ENCODE results near the gene MSANTD3.
"Not testable (repeated sequence)": the region's sequence is repeated elsewhere in the genome, so short reads cannot be mapped to it uniquely, and the experiment has no call there.

Gene MSANTD3

GRCh38 chr9:100430286-100430940 is 3.5 kb downstream of the MSANTD3 start:
- DNase-seq, result no peak

DNA sequence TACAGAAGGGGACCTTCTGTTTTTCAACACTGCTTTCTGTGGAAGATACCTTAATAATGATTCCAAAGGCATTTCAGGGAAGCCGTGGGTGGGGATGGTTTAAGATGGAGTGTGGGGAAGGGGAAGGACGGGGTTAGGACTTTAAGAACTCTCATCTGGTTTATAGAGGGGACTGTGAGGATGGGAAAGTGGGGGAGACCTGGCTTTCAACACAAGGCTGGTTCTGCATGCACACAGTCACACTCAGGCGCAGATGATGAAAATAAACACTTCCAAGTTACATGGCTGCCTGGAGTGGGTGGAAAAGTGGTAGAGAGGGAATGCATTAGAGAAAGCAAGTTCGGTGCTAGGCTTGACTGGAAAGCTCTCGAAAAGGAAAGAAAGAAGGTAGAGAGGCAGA is 4.9 kb downstream of the MSANTD3 start:
- DNase-seq, result no peak

DNA sequence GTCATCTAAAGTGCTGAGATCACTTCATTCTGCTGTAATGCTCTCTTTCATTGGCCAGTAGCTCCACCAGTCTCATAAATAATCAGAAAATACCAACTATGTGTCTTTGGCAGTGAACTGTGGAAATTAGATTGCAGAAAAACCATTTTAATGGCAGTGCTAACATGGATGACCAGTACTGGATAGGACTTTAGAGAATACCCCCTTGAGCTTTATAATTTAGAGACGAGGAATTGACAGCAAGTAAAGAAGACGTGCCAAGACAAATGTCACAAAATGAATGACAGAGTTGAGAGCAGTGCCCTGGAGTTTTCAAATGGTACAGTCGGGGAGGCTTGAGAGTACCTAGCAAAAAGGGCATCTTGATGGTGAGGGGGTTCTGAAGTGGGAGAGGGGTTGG is 5.8 kb downstream of the MSANTD3 start:
- DNase-seq, result no peak

DNA sequence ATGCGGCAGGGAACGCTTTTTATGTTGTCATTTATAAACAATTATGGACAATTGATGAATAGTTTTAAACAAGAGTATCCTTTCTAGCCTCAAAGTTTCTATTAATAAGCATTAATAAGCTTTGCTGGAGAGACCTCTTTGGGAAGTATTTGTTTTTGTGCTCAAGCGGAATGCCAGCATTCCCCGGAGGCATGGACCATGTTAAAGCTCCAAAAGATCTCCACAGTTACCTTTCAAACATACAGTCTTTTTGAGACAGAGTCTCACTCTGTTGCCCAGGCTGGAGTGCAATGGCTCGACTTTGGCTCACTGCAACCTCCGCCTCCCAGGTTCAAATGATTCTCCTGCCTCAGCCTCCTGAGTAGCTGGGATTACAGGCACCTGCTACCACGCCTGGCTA is 9.6 kb downstream of the MSANTD3 start:
- DNase-seq, result no peak

DNA sequence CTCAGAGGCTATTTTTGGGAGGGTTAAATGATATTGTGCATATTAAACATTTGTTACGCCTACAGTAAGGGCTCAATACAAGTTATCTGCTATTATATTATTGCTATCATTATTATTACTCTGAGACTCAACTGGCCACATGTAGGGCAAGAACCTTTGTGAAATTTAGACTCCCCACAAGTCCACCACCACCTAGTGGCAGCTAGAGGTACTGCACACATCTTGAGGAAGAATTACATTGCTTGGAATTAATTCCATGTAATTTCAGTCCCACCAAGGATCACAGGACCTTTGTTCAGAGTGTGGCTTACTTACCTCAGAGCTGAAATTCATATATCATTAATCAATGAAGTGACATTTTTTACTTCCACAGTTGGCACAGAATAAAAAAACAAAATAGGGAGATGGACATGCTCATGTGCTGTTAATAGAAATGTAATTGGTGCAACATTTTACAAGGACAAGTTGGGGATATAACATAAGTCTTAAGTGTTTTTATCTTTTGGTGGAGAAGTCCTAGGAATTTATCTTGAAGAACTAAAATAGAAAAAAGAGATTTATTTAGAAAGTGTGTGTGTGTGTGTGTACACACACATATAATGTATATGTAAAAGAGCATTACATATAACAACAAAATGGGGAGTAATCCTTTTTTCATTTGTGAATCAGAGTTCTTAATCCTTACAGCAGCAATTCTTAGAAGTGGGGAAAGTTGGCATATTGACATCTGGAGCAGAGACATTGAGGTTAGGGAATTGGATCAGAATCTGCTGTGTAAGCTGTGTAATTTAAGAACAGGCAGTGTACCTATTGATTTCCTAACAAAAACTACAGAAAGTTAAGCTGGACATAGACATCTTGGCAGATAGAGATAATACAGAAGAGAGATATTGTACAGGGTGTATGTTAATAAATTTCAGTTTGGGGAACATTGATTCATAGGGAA is 11.2 kb downstream of the MSANTD3 start:
- DNase-seq, result peak; percentile 68

GRCh38 chr9:100440071-100440470 is 13.1 kb downstream of the MSANTD3 start:
- DNase-seq, result no peak

GRCh38 chr9:100440487-100440886 is 13.5 kb downstream of the MSANTD3 start:
- DNase-seq, result not testable (repeated sequence)

- no peak for DNase-seq
These were observed 15.0 kb downstream of the MSANTD3 start for GRCh38 chr9:100441911-100442361.

- DNase-seq, result no peak
These were observed 17.1 kb downstream of the MSANTD3 start for GRCh38 chr9:100443781-100444768.

GRCh38 chr9:100445161-100445902 is 18.4 kb downstream of the MSANTD3 start:
- no peak for DNase-seq

- no peak for DNase-seq
These were observed 19.1 kb downstream of the MSANTD3 start for GRCh38 chr9:100445903-100446549.

- no peak for DNase-seq
These were observed 20.1 kb downstream of the MSANTD3 start for GRCh38 chr9:100447041-100447440.

- no peak for DNase-seq
These were observed 21.3 kb downstream of the MSANTD3 start for GRCh38 chr9:100448266-100448665.

DNA sequence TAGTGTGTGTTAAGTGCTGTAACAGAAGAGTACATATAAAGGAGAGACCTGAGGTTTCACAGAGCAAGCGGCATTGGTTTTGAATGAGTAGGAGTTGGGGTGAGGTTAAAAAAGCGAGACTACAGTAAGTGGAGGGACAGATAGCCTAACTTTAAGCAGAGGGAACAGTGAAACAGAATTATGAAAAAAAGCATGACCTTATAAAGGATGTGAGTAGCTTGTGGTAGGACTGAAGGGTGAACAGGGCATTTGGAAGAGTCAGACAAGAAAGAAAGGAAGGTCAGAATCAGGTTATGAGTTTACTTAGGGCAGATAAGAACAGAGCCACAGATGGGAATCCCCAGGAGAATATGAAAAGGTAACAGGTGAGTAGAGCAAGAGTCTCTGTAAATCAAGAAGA is 22.5 kb downstream of the MSANTD3 start:
- no peak for DNase-seq

GRCh38 chr9:100452894-100453293 is 26.0 kb downstream of the MSANTD3 start:
- DNase-seq, result no peak

DNA sequence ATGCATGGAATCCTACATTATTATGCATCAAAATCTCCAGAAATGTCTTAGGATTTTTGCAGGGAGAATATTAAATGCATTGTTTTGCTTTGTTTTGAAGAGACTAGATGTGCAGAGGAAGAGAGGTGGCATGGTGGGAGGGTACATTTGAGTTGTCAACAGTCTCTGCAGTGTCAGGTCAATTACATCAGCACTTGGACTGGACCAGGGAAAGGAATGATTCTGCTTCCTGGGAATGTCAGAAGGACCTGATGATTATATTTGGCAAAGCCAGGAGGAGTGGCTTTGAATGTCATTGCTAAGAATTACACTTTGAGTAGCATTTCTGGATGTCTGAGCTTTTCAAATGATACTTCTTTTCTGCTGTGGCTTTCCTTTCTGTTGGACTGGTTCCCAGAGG is 28.5 kb downstream of the MSANTD3 start:
- DNase-seq, result no peak

GRCh38 chr9:100457517-100457916 is 30.6 kb downstream of the MSANTD3 start:
- no peak for DNase-seq

GRCh38 chr9:100459963-100460362 is 33.0 kb downstream of the MSANTD3 start:
- DNase-seq, result no peak

DNA sequence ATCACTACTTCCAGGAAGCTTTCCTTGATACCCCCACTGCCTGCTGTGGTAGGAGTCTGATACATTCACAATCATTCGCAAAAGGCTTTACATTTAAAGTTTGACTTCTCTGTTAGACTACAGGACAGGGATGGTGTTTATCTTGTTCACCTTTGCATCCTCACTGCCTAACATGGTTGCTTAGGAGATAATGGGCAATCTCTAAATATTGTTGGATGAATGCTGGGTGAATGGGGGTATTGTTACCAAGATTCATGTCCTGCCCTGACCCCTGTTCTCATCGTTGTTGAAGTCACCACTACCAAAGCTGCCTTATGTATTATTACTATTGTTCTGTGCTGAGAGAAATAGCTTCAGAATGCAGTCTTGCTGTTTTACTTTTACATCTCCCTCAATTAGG is 38.3 kb downstream of the MSANTD3 start:
- no peak for DNase-seq

DNA sequence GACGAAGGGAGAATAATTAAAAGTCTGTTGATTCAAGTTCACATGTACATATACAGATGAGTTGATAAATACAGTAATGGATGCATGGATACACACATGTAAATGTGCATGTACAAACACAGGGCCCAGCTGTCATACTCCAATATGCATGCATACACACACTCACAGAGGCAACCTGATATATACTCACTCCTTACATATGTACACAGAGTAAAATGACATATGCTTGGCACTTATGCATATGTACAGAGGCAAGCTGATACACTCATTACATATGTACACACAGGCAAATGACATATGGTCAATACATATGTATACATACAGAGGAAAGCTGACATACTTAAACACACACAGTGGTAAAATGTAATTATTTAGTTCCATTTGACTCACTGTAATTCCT is 38.8 kb downstream of the MSANTD3 start:
- DNase-seq, result no peak

GRCh38 chr9:100466171-100466828 is 39.4 kb downstream of the MSANTD3 start:
- DNase-seq, result no peak

Data from activated CD4-positive, alpha-beta T cell treated with anti-CD3 and anti-CD28 coated beads, Interleukin-2, amount 50 U/mL, for 16 hours (primary cell).